Panc1 (cell line): ENCODE measurements around the gene HIC2. TPM values are rescaled to one million over a fixed set of nuclear protein-coding genes. Genes with fewer than 3 reads are reported as not detected.
"Not testable (repeated sequence)": the region's sequence is repeated elsewhere in the genome, so short reads cannot be mapped to it uniquely, and the experiment has no call there.

Experiments
- ATAC-seq: fragments of 200-7000 bp; cut with Tn5 transposase; 2 replicates; pipeline ENCODE4 v1.9.1; 2020; ENCODE audit warnings: mild to moderate bottlenecking, moderate library complexity
- BruUV-seq: library from RNA; stranded (reverse); fragments of 400-500 nt; replicated peaks from 2 replicates; lab custom pipeline; 2021; lab: Mats Ljungman, UMichigan
- CTCF ChIA-PET: fragments of 300-600 bp; sonication (Branson Sonifier 250); formaldehyde crosslinking; loops from one replicate; lab custom pipeline; 2022; ENCODE audit warnings: antibody characterized with exemption; lab: Charles Lee
- POLR2A ChIA-PET: fragments of 300-600 bp; sonication (Branson Sonifier 250); formaldehyde crosslinking; loops from one replicate; lab custom pipeline; 2022; ENCODE audit warnings: antibody characterized with exemption; lab: Charles Lee
- DNase-seq: peaks from one replicate; pipeline ENCODE4 v3.0.0-alpha.2; 2010; ENCODE audit warnings: low read depth, low spot score
- H3K27ac ChIP-seq: 2 replicates; pipeline ENCODE4 v1.5.1; 2011; ENCODE audit warnings: mild to moderate bottlenecking, low read length, inconsistent platforms
- H3K27me3 ChIP-seq: fragments of 200-500 bp; sonication (Bioruptor generic); 2 replicates; pipeline ENCODE4 v1.6.0; 2014; ENCODE audit warnings: low read length, inconsistent platforms; ENCODE audit not compliant: control insufficient read depth, insufficient read depth
- H3K36me3 ChIP-seq: fragments of 200-500 bp; sonication (Bioruptor generic); 2 replicates; pipeline ENCODE4 v1.5.1; 2014; ENCODE audit warnings: inconsistent platforms, mild to moderate bottlenecking, low read length, moderate library complexity; ENCODE audit not compliant: control insufficient read depth, insufficient read depth
- H3K4me1 ChIP-seq: 2 replicates; pipeline ENCODE4 v1.5.1; 2011; ENCODE audit warnings: inconsistent platforms, mild to moderate bottlenecking, low read length, moderate library complexity; ENCODE audit not compliant: control insufficient read depth, insufficient read depth
- H3K4me3 ChIP-seq, 2 experiments: 2 replicates each; pipeline ENCODE4 v1.5.1; 2011 to 2012; ENCODE audit warnings: low read depth in 2 of 2, low read length in 2 of 2, mild to moderate bottlenecking in 2 of 2, inconsistent platforms in 1 of 2, moderate library complexity in 1 of 2
- H3K9me3 ChIP-seq: fragments of 200-500 bp; sonication (Bioruptor generic); 2 replicates; pipeline ENCODE4 v1.5.1; 2014; ENCODE audit warnings: low read depth, mild to moderate bottlenecking, inconsistent platforms, low read length, moderate library complexity; ENCODE audit not compliant: control insufficient read depth, insufficient read depth
- POLR2AphosphoS5 ChIP-seq: IDR thresholded peaks from 2 replicates; pipeline ENCODE4 v1.6.1; 2012; ENCODE audit warnings: mild to moderate bottlenecking, low read depth, low read length, moderate library complexity
- SIN3A ChIP-seq: IDR thresholded peaks from 2 replicates; pipeline ENCODE4 v1.6.1; 2012; ENCODE audit warnings: low read depth, mild to moderate bottlenecking, low read length, moderate library complexity, borderline replicate concordance; ENCODE audit not compliant: insufficient read depth
- TCF7L2 ChIP-seq: IDR thresholded peaks from 2 replicates; pipeline ENCODE4 v1.6.1; 2011; ENCODE audit warnings: mild to moderate bottlenecking, low read depth, low read length, inconsistent platforms
- in situ Hi-C: cut with HindIII; loops from 2 replicates; pipeline ENCODE4 v1.10.0; 2016; ENCODE audit warnings: low sequenced_read_pairs, low pct_unique_long_range_greater_than_20kb
- intact Hi-C: fragments of 100-400 bp; cut with micrococcal nuclease; formaldehyde crosslinking; loops from one replicate; pipeline ENCODE4 v1.10.0; 2022; ENCODE audit not compliant: unreplicated experiment
- total RNA-seq: library from RNA; stranded (reverse); gene quantifications from one replicate; pipeline ENCODE4 v1.2.1, GENCODE V29; 2021; ENCODE audit not compliant: unreplicated experiment
- TF ChIP-seq, protein P1 (sequence below): fragments of 450-650 bp; IDR thresholded peaks from 2 replicates; pipeline ENCODE4 v1.5.1; 2017; ENCODE audit warnings: mild to moderate bottlenecking
- TF ChIP-seq, protein P2 (sequence below), 2 experiments: IDR thresholded peaks; 2 replicates each; pipeline ENCODE4 v1.6.1; 2011 to 2012; ENCODE audit warnings: low read depth in 2 of 2, control low read depth in 1 of 2, low read length in 1 of 2, mild to moderate bottlenecking in 1 of 2, moderate library complexity in 1 of 2; ENCODE audit not compliant: insufficient read depth in 1 of 2

Gene HIC2
- total RNA-seq, 1 experiment from 2014 or later: 7.3 TPM

DNA sequence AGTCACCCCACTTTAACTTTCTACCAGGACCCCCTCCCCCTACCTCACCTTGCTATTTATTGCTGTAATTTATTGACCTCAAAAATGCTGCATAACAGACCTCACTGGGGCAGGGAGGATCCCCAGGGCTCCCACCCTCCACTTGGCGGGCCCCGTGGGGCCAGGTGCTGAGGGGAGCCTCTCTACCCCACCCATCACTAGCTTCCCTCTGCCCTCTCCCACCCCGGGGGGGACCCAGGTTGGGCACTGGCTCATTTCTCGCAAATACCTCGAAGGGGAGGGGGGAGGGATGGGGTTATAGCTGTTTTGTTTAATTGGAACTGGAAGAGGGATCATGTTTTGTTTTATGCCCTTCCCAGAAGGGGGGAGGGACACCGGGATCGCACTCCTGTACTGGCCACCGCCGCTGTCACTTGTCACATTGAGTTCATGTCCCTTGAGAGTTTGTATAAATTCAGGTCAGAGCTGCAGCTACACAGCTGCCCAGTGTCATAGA is 33.7 kb downstream of the HIC2 start:
- H3K36me3 ChIP-seq: no peaks in the 10 kb centered on the region
- H3K27ac ChIP-seq: no peak overlapping the region
- DNase-seq: no peak
- peaks cover 4% of the 10 kb centered on the region; the same call in 1 of the 2 replicates for H3K4me1 ChIP-seq
- ATAC-seq: no peak
- no peaks in the 10 kb centered on the region for H3K27me3 ChIP-seq
- TF ChIP-seq SIN3A (no peak), POLR2AphosphoS5 (no peak), TCF7L2 (no peak)
- TF ChIP-seq, protein P1, sequence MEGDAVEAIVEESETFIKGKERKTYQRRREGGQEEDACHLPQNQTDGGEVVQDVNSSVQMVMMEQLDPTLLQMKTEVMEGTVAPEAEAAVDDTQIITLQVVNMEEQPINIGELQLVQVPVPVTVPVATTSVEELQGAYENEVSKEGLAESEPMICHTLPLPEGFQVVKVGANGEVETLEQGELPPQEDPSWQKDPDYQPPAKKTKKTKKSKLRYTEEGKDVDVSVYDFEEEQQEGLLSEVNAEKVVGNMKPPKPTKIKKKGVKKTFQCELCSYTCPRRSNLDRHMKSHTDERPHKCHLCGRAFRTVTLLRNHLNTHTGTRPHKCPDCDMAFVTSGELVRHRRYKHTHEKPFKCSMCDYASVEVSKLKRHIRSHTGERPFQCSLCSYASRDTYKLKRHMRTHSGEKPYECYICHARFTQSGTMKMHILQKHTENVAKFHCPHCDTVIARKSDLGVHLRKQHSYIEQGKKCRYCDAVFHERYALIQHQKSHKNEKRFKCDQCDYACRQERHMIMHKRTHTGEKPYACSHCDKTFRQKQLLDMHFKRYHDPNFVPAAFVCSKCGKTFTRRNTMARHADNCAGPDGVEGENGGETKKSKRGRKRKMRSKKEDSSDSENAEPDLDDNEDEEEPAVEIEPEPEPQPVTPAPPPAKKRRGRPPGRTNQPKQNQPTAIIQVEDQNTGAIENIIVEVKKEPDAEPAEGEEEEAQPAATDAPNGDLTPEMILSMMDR: no peak
- TF ChIP-seq, protein P2, sequence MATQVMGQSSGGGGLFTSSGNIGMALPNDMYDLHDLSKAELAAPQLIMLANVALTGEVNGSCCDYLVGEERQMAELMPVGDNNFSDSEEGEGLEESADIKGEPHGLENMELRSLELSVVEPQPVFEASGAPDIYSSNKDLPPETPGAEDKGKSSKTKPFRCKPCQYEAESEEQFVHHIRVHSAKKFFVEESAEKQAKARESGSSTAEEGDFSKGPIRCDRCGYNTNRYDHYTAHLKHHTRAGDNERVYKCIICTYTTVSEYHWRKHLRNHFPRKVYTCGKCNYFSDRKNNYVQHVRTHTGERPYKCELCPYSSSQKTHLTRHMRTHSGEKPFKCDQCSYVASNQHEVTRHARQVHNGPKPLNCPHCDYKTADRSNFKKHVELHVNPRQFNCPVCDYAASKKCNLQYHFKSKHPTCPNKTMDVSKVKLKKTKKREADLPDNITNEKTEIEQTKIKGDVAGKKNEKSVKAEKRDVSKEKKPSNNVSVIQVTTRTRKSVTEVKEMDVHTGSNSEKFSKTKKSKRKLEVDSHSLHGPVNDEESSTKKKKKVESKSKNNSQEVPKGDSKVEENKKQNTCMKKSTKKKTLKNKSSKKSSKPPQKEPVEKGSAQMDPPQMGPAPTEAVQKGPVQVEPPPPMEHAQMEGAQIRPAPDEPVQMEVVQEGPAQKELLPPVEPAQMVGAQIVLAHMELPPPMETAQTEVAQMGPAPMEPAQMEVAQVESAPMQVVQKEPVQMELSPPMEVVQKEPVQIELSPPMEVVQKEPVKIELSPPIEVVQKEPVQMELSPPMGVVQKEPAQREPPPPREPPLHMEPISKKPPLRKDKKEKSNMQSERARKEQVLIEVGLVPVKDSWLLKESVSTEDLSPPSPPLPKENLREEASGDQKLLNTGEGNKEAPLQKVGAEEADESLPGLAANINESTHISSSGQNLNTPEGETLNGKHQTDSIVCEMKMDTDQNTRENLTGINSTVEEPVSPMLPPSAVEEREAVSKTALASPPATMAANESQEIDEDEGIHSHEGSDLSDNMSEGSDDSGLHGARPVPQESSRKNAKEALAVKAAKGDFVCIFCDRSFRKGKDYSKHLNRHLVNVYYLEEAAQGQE (IDR thresholded peaks at IDR 0.05; ENCODE audit: insufficient read depth in 1 of 2, low read depth in 2 of 2, low read length in 1 of 2): no peak
- H3K9me3 ChIP-seq: no peaks in the 10 kb centered on the region
- intact Hi-C loops (no loop called here), in situ Hi-C loops (no loop called here)
- BruUV-seq: no TSS peak
- ChIA-PET CTCF (no interaction called here), POLR2A (no interaction called here)
- H3K4me3 ChIP-seq: no peak overlapping the region

DNA sequence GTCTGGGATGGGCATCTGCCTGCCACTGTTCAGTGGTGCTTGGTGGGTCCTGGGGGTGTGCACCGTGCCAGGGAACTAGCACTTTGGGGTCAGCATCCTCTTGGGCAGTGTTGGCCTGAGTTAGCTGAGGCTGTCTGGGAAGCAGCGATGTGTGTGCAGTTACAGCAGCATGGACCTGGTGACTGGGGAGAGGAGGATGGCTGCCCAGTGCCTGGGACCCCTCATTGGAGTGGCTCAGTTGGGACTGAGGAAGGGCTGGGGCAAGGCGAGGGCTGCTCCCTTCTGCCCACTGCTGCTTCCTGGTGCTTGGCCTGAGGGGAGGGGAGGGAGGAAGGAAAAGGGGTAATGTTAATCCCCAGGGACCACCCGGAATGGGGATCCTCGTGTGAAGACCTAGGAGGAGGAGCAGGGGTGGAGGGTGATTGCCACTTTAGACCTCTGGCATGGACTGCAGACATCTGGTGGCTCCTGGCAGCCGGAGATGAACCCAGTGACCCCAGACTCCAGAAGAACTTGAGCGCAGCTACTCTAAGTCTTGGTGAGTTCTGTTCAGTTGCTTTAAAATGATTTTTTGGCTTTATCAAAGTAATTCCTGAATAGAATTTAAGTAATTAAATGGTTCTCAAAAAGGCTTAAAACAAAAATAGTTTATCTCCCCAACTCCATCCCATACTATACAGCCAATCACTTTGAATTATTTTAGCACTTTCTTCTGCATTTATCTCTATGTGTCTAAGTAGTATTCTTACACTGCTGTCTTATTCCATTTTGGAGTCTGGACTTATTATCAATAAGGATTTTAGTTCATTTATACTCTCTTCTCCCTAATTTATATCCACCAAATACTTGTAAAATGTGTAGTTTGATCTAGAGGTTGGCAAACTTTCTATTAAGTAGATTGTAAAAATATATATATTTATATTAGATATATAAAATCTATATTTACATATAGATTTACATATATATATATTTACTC is 34.7 kb downstream of the HIC2 start:
- intact Hi-C loops: no loop called here
- POLR2A ChIA-PET: no interaction called here
- CTCF ChIA-PET: no interaction called here
- in situ Hi-C loops: no loop called here
- no peak overlapping the region for H3K4me3 ChIP-seq
- peaks cover 12% of the 10 kb centered on the region for H3K4me1 ChIP-seq
- no peaks in the 10 kb centered on the region for H3K36me3 ChIP-seq
- TF ChIP-seq, protein P2 (IDR thresholded peaks at IDR 0.05; ENCODE audit: insufficient read depth in 1 of 2, low read depth in 2 of 2, low read length in 1 of 2): no peak
- TF ChIP-seq SIN3A (no peak), POLR2AphosphoS5 (no peak), TCF7L2 (no peak)
- TF ChIP-seq, protein P1: no peak
- DNase-seq: no peak
- no peak for ATAC-seq
- H3K27me3 ChIP-seq: no peaks in the 10 kb centered on the region
- H3K27ac ChIP-seq: no peak overlapping the region
- no TSS peak for BruUV-seq
- H3K9me3 ChIP-seq: no peaks in the 10 kb centered on the region

DNA sequence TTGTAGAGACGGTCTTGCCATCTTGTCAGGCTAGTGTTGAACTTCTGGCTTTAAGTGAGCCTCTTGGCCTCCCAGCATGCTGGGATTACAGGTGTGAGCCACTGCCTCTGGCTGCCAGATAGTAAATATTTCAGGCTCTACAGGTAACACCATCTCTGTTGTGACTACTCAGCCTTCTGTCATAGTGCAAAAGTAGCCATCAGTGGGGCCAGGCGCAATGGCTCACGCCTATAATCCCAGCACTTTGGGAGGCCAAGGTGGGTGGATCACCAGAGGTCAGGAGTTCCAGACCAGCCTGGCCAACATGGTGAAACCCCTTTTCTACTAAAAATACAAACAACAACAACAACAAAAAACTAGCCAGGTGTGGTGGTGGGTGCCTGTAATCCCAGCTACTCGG is 35.5 kb downstream of the HIC2 start:
- H3K9me3 ChIP-seq, H3K4me3 ChIP-seq, ATAC-seq, H3K27ac ChIP-seq, DNase-seq, CTCF ChIA-PET, intact Hi-C loops, in situ Hi-C loops, BruUV-seq, H3K27me3 ChIP-seq, POLR2A ChIA-PET, H3K36me3 ChIP-seq: not testable (repeated sequence)
- peaks cover 18% of the 10 kb centered on the region for H3K4me1 ChIP-seq
